GM12878 (cell line): Measurements from ENCODE around the gene HTR3E. TPM values are rescaled to one million over a fixed set of nuclear protein-coding genes. Genes with fewer than 3 reads are reported as not detected.

Experiments used
- ATAC-seq: fragments of 200-7000 bp; cut with Tn5 transposase; 3 replicates; pipeline ENCODE4 v1.9.1; 2020; ENCODE audit warnings: mild to moderate bottlenecking, moderate library complexity
- BruUV-seq: library from RNA; stranded (reverse); fragments of 400-500 nt; replicated peaks from 2 replicates; lab custom pipeline; 2021; lab: Mats Ljungman, UMichigan
- CTCF ChIA-PET: fragments of 300-600 bp; sonication (Branson Sonifier 250); formaldehyde crosslinking; extraction: SDS; loops from one replicate; lab custom pipeline; 2021; ENCODE audit warnings: inconsistent platforms; lab: Yijun Ruan, JAX
- POLR2A ChIA-PET: fragments of 350-600 bp; formaldehyde crosslinking; extraction: SDS; loops from one replicate; lab custom pipeline; 2021; ENCODE audit warnings: inconsistent platforms; lab: Charles Lee
- RAD21 ChIA-PET: fragments of 300-600 bp; sonication (Branson Sonifier 250); formaldehyde crosslinking; loops from one replicate; lab custom pipeline; 2023; ENCODE audit warnings: antibody characterized with exemption; ENCODE audit not compliant: unreplicated experiment; lab: Charles Lee
- SMC1A ChIA-PET: fragments of 300-600 bp; sonication (Branson Sonifier 250); formaldehyde crosslinking; loops from one replicate; lab custom pipeline; 2023; ENCODE audit not compliant: unreplicated experiment, uncharacterized antibody; lab: Charles Lee
- DNase-seq: peaks from one replicate; pipeline ENCODE4 v3.0.0-alpha.2; 2011; ENCODE audit warnings: low read depth, low spot score
- FAIRE-seq: peaks from 3 replicates; lab custom pipeline; 2011; peaks lifted over from hg19 to GRCh38; lab: Jason Lieb, UNC
- H2AFZ ChIP-seq: 2 replicates; pipeline ENCODE4 v1.6.0; 2011; ENCODE audit warnings: low read depth, low read length, control low read depth; ENCODE audit not compliant: control insufficient read depth
- H3K27ac ChIP-seq: 2 replicates; pipeline ENCODE4 v1.5.1; 2011; ENCODE audit warnings: control low read depth; ENCODE audit not compliant: control insufficient read depth, insufficient read depth
- H3K27me3 ChIP-seq, 2 experiments: replicated peaks in 1 of 2; 2 replicates each; pipeline versions ENCODE4 v1.6.0 to v1.6.1; 2011; ENCODE audit warnings: low read length in 1 of 2; ENCODE audit not compliant: control insufficient read depth in 2 of 2, insufficient read depth in 2 of 2
- H3K36me3 ChIP-seq, 2 experiments: 2 replicates each; pipeline ENCODE4 v1.5.1; 2011; ENCODE audit warnings: low read length in 1 of 2; ENCODE audit not compliant: control insufficient read depth in 2 of 2, insufficient read depth in 2 of 2
- H3K4me1 ChIP-seq: 2 replicates; pipeline ENCODE4 v1.6.1; 2011; ENCODE audit warnings: mild to moderate bottlenecking, low read length, moderate library complexity, mixed read lengths; ENCODE audit not compliant: control insufficient read depth, insufficient read depth
- H3K4me2 ChIP-seq: 2 replicates; pipeline ENCODE4 v1.6.0; 2011; ENCODE audit warnings: control low read depth; ENCODE audit not compliant: control insufficient read depth, insufficient read depth
- H3K4me3 ChIP-seq: fragments of 200-600 bp; sonication (generic); 2 replicates; pipeline ENCODE4 v1.5.1; 2016
- H3K79me2 ChIP-seq: 2 replicates; pipeline ENCODE4 v1.6.0; 2011; ENCODE audit warnings: low read length; ENCODE audit not compliant: control insufficient read depth, insufficient read depth
- H3K9ac ChIP-seq: 2 replicates; pipeline ENCODE4 v1.8.0; 2011; ENCODE audit warnings: low read length, control low read depth, mixed read lengths; ENCODE audit not compliant: control insufficient read depth, insufficient read depth
- H3K9me3 ChIP-seq: replicated peaks from 3 replicates; pipeline ENCODE4 v1.5.1; 2011; ENCODE audit warnings: mild to moderate bottlenecking, low read length; ENCODE audit not compliant: control insufficient read depth, insufficient read depth
- H4K20me1 ChIP-seq: 2 replicates; pipeline ENCODE4 v1.6.0; 2011; ENCODE audit not compliant: control insufficient read depth, insufficient read depth
- CBFB ChIP-seq: IDR thresholded peaks from 2 replicates; pipeline ENCODE4 v1.6.1; 2016; ENCODE audit warnings: antibody characterized with exemption, low read depth
- CREM ChIP-seq: IDR thresholded peaks from 2 replicates; pipeline ENCODE4 v1.6.1; 2014; ENCODE audit warnings: antibody characterized with exemption, low read depth
- EP300 ChIP-seq, 2 experiments: fragments of 150-350 bp in 1 of 2; IDR thresholded peaks; 2 replicates each; pipeline ENCODE4 v1.6.1; 2011 to 2012; ENCODE audit warnings: low read depth in 2 of 2, low read length in 2 of 2, borderline replicate concordance in 1 of 2, improper control_type of control experiment in 1 of 2, inconsistent platforms in 1 of 2; ENCODE audit not compliant: control insufficient read depth in 1 of 2
- ETV6 ChIP-seq, 2 experiments: fragments of 450-650 bp in 1 of 2; IDR thresholded peaks in 1 of 2; conservative IDR thresholded peaks in 1 of 2; 2 replicates each; pipeline ENCODE4 v1.6.1; 2014; ENCODE audit warnings: antibody characterized with exemption in 1 of 2, borderline replicate concordance in 1 of 2, low read depth in 1 of 2, mild to moderate bottlenecking in 1 of 2, moderate library complexity in 1 of 2
- EZH2 ChIP-seq: IDR thresholded peaks from 2 replicates; pipeline ENCODE4 v1.6.1; 2012; ENCODE audit warnings: low read depth, mild to moderate bottlenecking, control low read depth, inconsistent platforms, low read length, borderline replicate concordance; ENCODE audit not compliant: control insufficient read depth
- IKZF1 ChIP-seq: fragments of 450-650 bp; conservative IDR thresholded peaks from 2 replicates; pipeline ENCODE4 v1.6.1; 2017; ENCODE audit warnings: antibody characterized with exemption, mild to moderate bottlenecking
- MTA3 ChIP-seq: IDR thresholded peaks from 2 replicates; pipeline ENCODE4 v1.6.1; 2012; ENCODE audit warnings: low read length, inconsistent platforms, borderline replicate concordance
- NFYA ChIP-seq: IDR thresholded peaks from 2 replicates; pipeline ENCODE4 v1.6.1; 2011; ENCODE audit warnings: low read depth, mild to moderate bottlenecking, low read length, improper control_type of control experiment, borderline replicate concordance
- STAT3 ChIP-seq: IDR thresholded peaks from 2 replicates; pipeline ENCODE4 v1.6.1; 2011; ENCODE audit warnings: low read depth, low read length, improper control_type of control experiment
- ZBTB33 ChIP-seq: fragments of 450-650 bp; IDR thresholded peaks from 2 replicates; pipeline ENCODE4 v1.6.1; 2017; ENCODE audit warnings: mild to moderate bottlenecking
- ZNF687 ChIP-seq: fragments of 450-650 bp; IDR thresholded peaks from 2 replicates; pipeline ENCODE4 v1.6.1; 2017; ENCODE audit warnings: mild to moderate bottlenecking, moderate library complexity
- WGBS: methylation state at CpG from one replicate; pipeline ENCODE4 v1.1.6; 2016; ENCODE audit warnings: low lambda C conversion rate; ENCODE audit not compliant: insufficient replicate concordance, insufficient coverage; ENCODE audit errors: missing lambda C conversion rate; 5-methylcytosine and 5-hydroxymethylcytosine counted together
- in situ Hi-C: fragments of 300-500 bp; cut with MboI; formaldehyde crosslinking; loops from 9 replicates; pipeline ENCODE4 v1.14.3; 2018; ENCODE audit warnings: mixed read lengths
- intact Hi-C: fragments of 100-400 bp; cut with micrococcal nuclease; formaldehyde crosslinking; loops from one replicate; pipeline ENCODE4 v1.14.2; 2022; ENCODE audit not compliant: unreplicated experiment
- polyA plus RNA-seq, 11 experiments: library from polyadenylated mRNA; depleted of rRNA in 4 of 11; unstranded in 6 of 11; stranded (reverse) in 5 of 11; fragments of >200 nt; fragmentation: Nextera tagmentation in 4 of 11; fragmentation: Illumina TruSeq in 1 of 11; extraction: Ambion mirVana in 4 of 11; extraction: Trizol in 1 of 11; gene quantifications; 1 replicate in 1 of 11; 2 replicates in 10 of 11; pipeline versions ENCODE4 v1.2.1 to v1.2.3, GENCODE V29; 2011 to 2016; ENCODE audit warnings: inconsistent platforms in 2 of 11, missing spikeins in 2 of 11, low read depth in 1 of 11
- total RNA-seq, 4 experiments: library from RNA; depleted of rRNA in 3 of 4; stranded (reverse); fragments of >200 nt in 3 of 4; fragmentation: Illumina TruSeq in 1 of 4; extraction: Trizol in 1 of 4; gene quantifications; 2 replicates each; pipeline versions ENCODE4 v1.2.1 to v1.2.3, GENCODE V29; 2013 to 2021

The HTR3E gene
- total and polyA plus RNA-seq, 10 of the 15 experiments (the other 5 are each of a cell fraction or from before 2014, with no cell fraction given): not detected

- ChIA-PET POLR2A (no interaction called here), SMC1A (interaction anchor here (1.0 kb wide), 1 partner anchor 1603 kb away, joined by 3 read pairs; no protein-coding TSS in a partner anchor), RAD21 (no interaction called here), CTCF (no interaction called here)
- ATAC-seq (no peak), DNase-seq (no peak), FAIRE-seq (no peak)
- Histone ChIP-seq H3K4me3 (no peak overlapping the region), H3K4me2 (no peak overlapping the region), H4K20me1 (no peaks in the 10 kb centered on the region), H2AFZ (no peak overlapping the region), H3K27me3 (no peaks in the 10 kb centered on the region; a peak in 1 of 4 replicates), H3K9ac (no peak overlapping the region), H3K9me3 (no peaks in the 10 kb centered on the region), H3K27ac (no peak overlapping the region), H3K79me2 (no peaks in the 10 kb centered on the region), H3K36me3 (no peaks in the 10 kb centered on the region), H3K4me1 (no peaks in the 10 kb centered on the region)
- intact Hi-C loops (loop anchor here (1.0 kb wide), 1 partner anchor 21 kb away; no protein-coding TSS in a partner anchor), in situ Hi-C loops (no loop called here)
- TF ChIP-seq NFYA (no peak), CREM (no peak), CBFB (no peak), EZH2 (no peak)
- no TSS peak for BruUV-seq
These were observed 34.2 kb upstream of the HTR3E start for GRCh38 chr3:184062637-184063036.

- RAD21 ChIA-PET: no interaction called here
- in situ Hi-C loops (no loop called here), intact Hi-C loops (no loop called here)
- CTCF ChIA-PET: no interaction called here
- H3K9me3 ChIP-seq: no peaks in the 10 kb centered on the region; the same call in 2 of the 3 replicates
- H3K4me1 ChIP-seq: no peaks in the 10 kb centered on the region
- H3K36me3 ChIP-seq: no peaks in the 10 kb centered on the region
- H3K4me2 ChIP-seq: no peak overlapping the region
- DNase-seq: no peak
- no peak overlapping the region for H3K4me3 ChIP-seq
- no peak overlapping the region for H3K27ac ChIP-seq
- FAIRE-seq: no peak
- BruUV-seq: no TSS peak
- SMC1A ChIA-PET: no interaction called here
- ATAC-seq: no peak
- no peaks in the 10 kb centered on the region for H3K79me2 ChIP-seq
- 14% methylated on average over 2 of the region's 2 CpGs for WGBS
- no peaks in the 10 kb centered on the region for H4K20me1 ChIP-seq
- H3K27me3 ChIP-seq: no peaks in the 10 kb centered on the region
- no peak overlapping the region for H2AFZ ChIP-seq
- POLR2A ChIA-PET: interaction anchor here (0.5 kb wide), 1 partner anchor 198 kb away, joined by 3 read pairs; no protein-coding TSS in a partner anchor
- no peak overlapping the region for H3K9ac ChIP-seq
- no peak for TF ChIP-seq IKZF1
- TF ChIP-seq ZNF687: no peak
- no peak for TF ChIP-seq ETV6 (conservative IDR thresholded peaks at IDR 0.05 in 1 of 2, IDR thresholded peaks at IDR 0.05 in 1 of 2; ENCODE audit: borderline replicate concordance in 1 of 2, low read depth in 1 of 2)
- no peak for TF ChIP-seq MTA3
- TF ChIP-seq EP300 (IDR thresholded peaks at IDR 0.05; ENCODE audit: borderline replicate concordance in 1 of 2, control insufficient read depth in 1 of 2, low read depth in 2 of 2, low read length in 2 of 2): no peak
- TF ChIP-seq STAT3: no peak
- TF ChIP-seq ZBTB33: no peak
These were observed 30.7 kb upstream of the HTR3E start for GRCh38 chr3:184066211-184066610.
